ENCODE measurements around the gene VWA8. TPM values are rescaled to one million over a fixed set of nuclear protein-coding genes. Genes with fewer than 3 reads are reported as not detected.

Gene VWA8
- total RNA-seq, 1 donor from 2014 or later, result 19.6 TPM

- Mint-ChIP-seq H3K27ac (no peak overlapping the region), H3K36me3 (no peaks in the 10 kb centered on the region), H3K27me3 (no peaks in the 10 kb centered on the region), H3K9me3 (no peaks in the 10 kb centered on the region), H3K4me1 (ENCODE audit: unreplicated experiment) (no peaks in the 10 kb centered on the region), H3K4me3 (no peak overlapping the region)
- no peak for DNase-seq (ENCODE audit: extremely low spot score, unreplicated experiment)
- TF ChIP-seq, protein P1, sequence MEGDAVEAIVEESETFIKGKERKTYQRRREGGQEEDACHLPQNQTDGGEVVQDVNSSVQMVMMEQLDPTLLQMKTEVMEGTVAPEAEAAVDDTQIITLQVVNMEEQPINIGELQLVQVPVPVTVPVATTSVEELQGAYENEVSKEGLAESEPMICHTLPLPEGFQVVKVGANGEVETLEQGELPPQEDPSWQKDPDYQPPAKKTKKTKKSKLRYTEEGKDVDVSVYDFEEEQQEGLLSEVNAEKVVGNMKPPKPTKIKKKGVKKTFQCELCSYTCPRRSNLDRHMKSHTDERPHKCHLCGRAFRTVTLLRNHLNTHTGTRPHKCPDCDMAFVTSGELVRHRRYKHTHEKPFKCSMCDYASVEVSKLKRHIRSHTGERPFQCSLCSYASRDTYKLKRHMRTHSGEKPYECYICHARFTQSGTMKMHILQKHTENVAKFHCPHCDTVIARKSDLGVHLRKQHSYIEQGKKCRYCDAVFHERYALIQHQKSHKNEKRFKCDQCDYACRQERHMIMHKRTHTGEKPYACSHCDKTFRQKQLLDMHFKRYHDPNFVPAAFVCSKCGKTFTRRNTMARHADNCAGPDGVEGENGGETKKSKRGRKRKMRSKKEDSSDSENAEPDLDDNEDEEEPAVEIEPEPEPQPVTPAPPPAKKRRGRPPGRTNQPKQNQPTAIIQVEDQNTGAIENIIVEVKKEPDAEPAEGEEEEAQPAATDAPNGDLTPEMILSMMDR (conservative IDR thresholded peaks at IDR 0.05), result no peak
These were observed 286.7 kb downstream of the VWA8 start for GRCh38 chr13:41674246-41674645.

- Mint-ChIP-seq H3K4me3 (no peak overlapping the region), H3K9me3 (no peaks in the 10 kb centered on the region)
These were observed 287.3 kb downstream of the VWA8 start for GRCh38 chr13:41673640-41674039.

DNA sequence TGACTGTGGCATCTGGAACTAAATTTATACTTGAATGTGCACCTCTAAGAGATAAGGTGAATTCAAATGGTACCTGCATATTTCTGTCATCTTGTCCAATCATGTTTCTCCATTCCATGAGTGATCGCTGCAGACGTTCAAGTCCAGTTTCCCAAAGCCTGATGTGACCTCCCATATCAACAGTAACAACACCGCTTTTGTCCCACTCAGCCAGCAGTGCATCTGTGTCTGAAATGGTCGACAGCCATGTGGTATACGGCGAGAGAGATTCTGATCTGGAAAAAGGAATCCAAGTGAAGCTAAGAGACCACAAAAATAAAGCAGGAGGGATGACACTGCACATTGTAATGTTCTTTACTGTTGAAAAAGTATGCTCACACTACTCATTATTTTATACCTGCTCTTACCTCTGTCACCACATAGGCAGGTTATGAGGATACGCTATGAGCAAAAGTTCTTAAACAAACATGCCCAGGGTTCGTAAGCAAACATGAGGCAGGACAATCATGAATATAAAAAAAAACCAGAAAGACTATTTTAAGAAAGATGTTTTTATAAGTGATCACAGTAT lies 290.0 kb downstream of the VWA8 start:
- H3K36me3 Mint-ChIP-seq, result no peaks in the 10 kb centered on the region
- DNase-seq (ENCODE audit: extremely low spot score, unreplicated experiment), result no peak
- no peak overlapping the region for H3K4me3 Mint-ChIP-seq
- H3K9me3 Mint-ChIP-seq, result no peaks in the 10 kb centered on the region
- H3K27ac Mint-ChIP-seq, result no peak overlapping the region
- TF ChIP-seq, protein P1 (conservative IDR thresholded peaks at IDR 0.05), result no peak
- no peaks in the 10 kb centered on the region for H3K27me3 Mint-ChIP-seq
- peaks cover 5% of the 10 kb centered on the region for H3K4me1 Mint-ChIP-seq (ENCODE audit: unreplicated experiment)

More at GRCh38 chr13:41673640-41674039, 287.3 kb downstream of the VWA8 start:
- no peak for DNase-seq (ENCODE audit: extremely low spot score, unreplicated experiment)
- no peaks in the 10 kb centered on the region for H3K27me3 Mint-ChIP-seq
- no peaks in the 10 kb centered on the region for H3K36me3 Mint-ChIP-seq
- H3K4me1 Mint-ChIP-seq (ENCODE audit: unreplicated experiment), result no peaks in the 10 kb centered on the region
- TF ChIP-seq, protein P1 (conservative IDR thresholded peaks at IDR 0.05), result no peak
- H3K27ac Mint-ChIP-seq, result no peak overlapping the region

GRCh38 chr13:41668130-41668757 lies 292.7 kb downstream of the VWA8 start:
- Mint-ChIP-seq H3K27me3 (no peaks in the 10 kb centered on the region), H3K36me3 (no peaks in the 10 kb centered on the region), H3K27ac (no peak overlapping the region), H3K9me3 (no peaks in the 10 kb centered on the region), H3K4me3 (no peak overlapping the region), H3K4me1 (ENCODE audit: unreplicated experiment) (peaks cover 5% of the 10 kb centered on the region)
- TF ChIP-seq, protein P1 (conservative IDR thresholded peaks at IDR 0.05), result peak; percentile 92
- DNase-seq (ENCODE audit: extremely low spot score, unreplicated experiment), result no peak

- Mint-ChIP-seq H3K4me3 (no peak overlapping the region), H3K9me3 (no peaks in the 10 kb centered on the region), H3K27ac (no peak overlapping the region), H3K36me3 (no peaks in the 10 kb centered on the region), H3K4me1 (ENCODE audit: unreplicated experiment) (peaks cover 5% of the 10 kb centered on the region), H3K27me3 (no peaks in the 10 kb centered on the region)
- DNase-seq (ENCODE audit: extremely low spot score, unreplicated experiment), result no peak
- TF ChIP-seq, protein P1 (conservative IDR thresholded peaks at IDR 0.05), result no peak
These were observed 294.3 kb downstream of the VWA8 start for GRCh38 chr13:41666644-41667043.

Data from type B pancreatic cell (in vitro differentiated cells).